OCI-LY7 (cell line): ENCODE measurements around the gene SPP1. TPM values are rescaled to one million over a fixed set of nuclear protein-coding genes. Genes with fewer than 3 reads are reported as not detected.

Source experiments
- BruUV-seq: library from RNA; stranded (reverse); fragments of 400-500 nt; replicated peaks from 2 replicates; lab custom pipeline; 2021; lab: Mats Ljungman, UMichigan
- CTCF ChIA-PET: fragments of 300-600 bp; sonication (Branson Sonifier 250); formaldehyde crosslinking; loops from one replicate; lab custom pipeline; 2022; ENCODE audit warnings: antibody characterized with exemption; ENCODE audit not compliant: unreplicated experiment; lab: Charles Lee
- POLR2A ChIA-PET: fragments of 300-600 bp; sonication (Branson Sonifier 250); formaldehyde crosslinking; loops from one replicate; lab custom pipeline; 2022; ENCODE audit warnings: antibody characterized with exemption; lab: Charles Lee
- DNase-seq: peaks from one replicate; pipeline ENCODE4 v3.0.0-alpha.2; 2015; ENCODE audit warnings: low spot score
- H2AFZ ChIP-seq: fragments of 200-600 bp; sonication (generic), shearing (Covaris generic); 2 replicates; pipeline ENCODE4 v1.6.1; 2014; ENCODE audit warnings: mild to moderate bottlenecking, antibody characterized with exemption, low read length, moderate library complexity
- H3K27ac ChIP-seq: fragments of 200-600 bp; sonication (generic); 2 replicates; pipeline ENCODE4 v1.5.1; 2014; ENCODE audit warnings: mixed run types, low read depth, mild to moderate bottlenecking, moderate library complexity, low read length, inconsistent platforms; ENCODE audit not compliant: poor library complexity, severe bottlenecking
- H3K36me3 ChIP-seq: fragments of 200-600 bp; sonication (generic); 2 replicates; pipeline ENCODE4 v1.6.1; 2014; ENCODE audit warnings: mild to moderate bottlenecking, antibody characterized with exemption, low read length, moderate library complexity, mixed read lengths; ENCODE audit not compliant: insufficient read depth
- H3K4me1 ChIP-seq: fragments of 200-600 bp; sonication (generic); 2 replicates; pipeline ENCODE4 v1.5.1; 2014; ENCODE audit warnings: mild to moderate bottlenecking, low read length; ENCODE audit not compliant: insufficient read depth, poor library complexity, severe bottlenecking
- H3K4me2 ChIP-seq: fragments of 200-600 bp; sonication (generic); 2 replicates; pipeline ENCODE4 v1.6.1; 2014; ENCODE audit warnings: mild to moderate bottlenecking, low read length
- H3K4me3 ChIP-seq: fragments of 200-600 bp; sonication (generic); 2 replicates; pipeline ENCODE4 v1.5.1; 2014; ENCODE audit warnings: mild to moderate bottlenecking, low read depth, low read length; ENCODE audit not compliant: poor library complexity, severe bottlenecking
- H3K79me2 ChIP-seq: fragments of 200-600 bp; sonication (generic); 2 replicates; pipeline ENCODE4 v1.6.1; 2016; ENCODE audit warnings: low read depth, mild to moderate bottlenecking, low read length, moderate library complexity, mixed read lengths; ENCODE audit not compliant: insufficient read depth
- H3K9me2 ChIP-seq: fragments of 200-600 bp; sonication (generic); 2 replicates; pipeline ENCODE4 v1.6.1; 2016; ENCODE audit warnings: mild to moderate bottlenecking, low read length, mixed read lengths; ENCODE audit not compliant: insufficient read depth
- H3K9me3 ChIP-seq: fragments of 200-600 bp; sonication (generic); 2 replicates; pipeline ENCODE4 v1.6.1; 2014; ENCODE audit warnings: mild to moderate bottlenecking, mixed run types, low read length, mixed read lengths
- H4K20me1 ChIP-seq: fragments of 200-600 bp; sonication (generic); 2 replicates; pipeline ENCODE4 v1.6.1; 2014; ENCODE audit warnings: mild to moderate bottlenecking, antibody characterized with exemption, low read length, moderate library complexity, mixed read lengths; ENCODE audit not compliant: insufficient read depth
- EZH2phosphoT487 ChIP-seq: fragments of 200-600 bp; sonication (generic); IDR thresholded peaks from 2 replicates; pipeline ENCODE4 v1.6.1; 2018; ENCODE audit warnings: low read depth, borderline replicate concordance, mild to moderate bottlenecking, mixed run types, antibody characterized with exemption, low read length, moderate library complexity, mixed read lengths
- intact Hi-C: fragments of 100-400 bp; cut with micrococcal nuclease; formaldehyde crosslinking; loops from one replicate; pipeline ENCODE4 v1.10.0; 2022; ENCODE audit not compliant: unreplicated experiment
- total RNA-seq, 2 experiments: library from RNA; depleted of rRNA in 1 of 2; stranded (reverse); fragments of >200 nt in 1 of 2; shearing (Covaris generic) in 1 of 2; gene quantifications; 2 replicates each; pipeline ENCODE4 v1.2.3, GENCODE V29; 2014 to 2022
- TF ChIP-seq, protein P1 (sequence below): fragments of 200-600 bp; sonication (generic); conservative IDR thresholded peaks from 2 replicates; pipeline ENCODE4 v1.5.1; 2014; ENCODE audit warnings: mild to moderate bottlenecking, antibody characterized with exemption, low read length, moderate library complexity, mixed read lengths

The SPP1 gene
- total RNA-seq, 2 experiments from 2014 or later = 1.4 TPM; not detected in 1

GRCh38 chr4:88017516-88018297, 42.2 kb downstream of the SPP1 start:
- H3K36me3 ChIP-seq = no peaks in the 10 kb centered on the region
- ChIA-PET POLR2A (interaction anchor here (1.2 kb wide), 1 partner anchor 15 kb away, joined by 3 read pairs; no protein-coding TSS in a partner anchor), CTCF (no interaction called here)
- no peaks in the 10 kb centered on the region for H4K20me1 ChIP-seq
- intact Hi-C loops = no loop called here
- no peak overlapping the region for H3K4me3 ChIP-seq
- TF ChIP-seq, protein P1, sequence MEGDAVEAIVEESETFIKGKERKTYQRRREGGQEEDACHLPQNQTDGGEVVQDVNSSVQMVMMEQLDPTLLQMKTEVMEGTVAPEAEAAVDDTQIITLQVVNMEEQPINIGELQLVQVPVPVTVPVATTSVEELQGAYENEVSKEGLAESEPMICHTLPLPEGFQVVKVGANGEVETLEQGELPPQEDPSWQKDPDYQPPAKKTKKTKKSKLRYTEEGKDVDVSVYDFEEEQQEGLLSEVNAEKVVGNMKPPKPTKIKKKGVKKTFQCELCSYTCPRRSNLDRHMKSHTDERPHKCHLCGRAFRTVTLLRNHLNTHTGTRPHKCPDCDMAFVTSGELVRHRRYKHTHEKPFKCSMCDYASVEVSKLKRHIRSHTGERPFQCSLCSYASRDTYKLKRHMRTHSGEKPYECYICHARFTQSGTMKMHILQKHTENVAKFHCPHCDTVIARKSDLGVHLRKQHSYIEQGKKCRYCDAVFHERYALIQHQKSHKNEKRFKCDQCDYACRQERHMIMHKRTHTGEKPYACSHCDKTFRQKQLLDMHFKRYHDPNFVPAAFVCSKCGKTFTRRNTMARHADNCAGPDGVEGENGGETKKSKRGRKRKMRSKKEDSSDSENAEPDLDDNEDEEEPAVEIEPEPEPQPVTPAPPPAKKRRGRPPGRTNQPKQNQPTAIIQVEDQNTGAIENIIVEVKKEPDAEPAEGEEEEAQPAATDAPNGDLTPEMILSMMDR = no peak
- TF ChIP-seq EZH2phosphoT487 = no peak
- H3K4me2 ChIP-seq = no peak overlapping the region
- H3K27ac ChIP-seq = no peak overlapping the region
- DNase-seq = no peak
- H3K4me1 ChIP-seq = peaks cover 4% of the 10 kb centered on the region
- no peaks in the 10 kb centered on the region for H3K9me2 ChIP-seq
- no TSS peak for BruUV-seq
- H2AFZ ChIP-seq = no peak overlapping the region
- no peaks in the 10 kb centered on the region for H3K79me2 ChIP-seq
- no peaks in the 10 kb centered on the region for H3K9me3 ChIP-seq

- Histone ChIP-seq H2AFZ (no peak overlapping the region), H3K4me3 (no peak overlapping the region), H3K27ac (no peak overlapping the region), H3K9me3 (no peaks in the 10 kb centered on the region), H4K20me1 (no peaks in the 10 kb centered on the region), H3K79me2 (no peaks in the 10 kb centered on the region), H3K4me1 (no peaks in the 10 kb centered on the region), H3K4me2 (no peak overlapping the region), H3K36me3 (no peaks in the 10 kb centered on the region), H3K9me2 (no peaks in the 10 kb centered on the region)
- TF ChIP-seq, protein P1 = no peak
- no peak for TF ChIP-seq EZH2phosphoT487
- POLR2A ChIA-PET = no interaction called here
- intact Hi-C loops = no loop called here
- BruUV-seq = no TSS peak
- CTCF ChIA-PET = no interaction called here
- DNase-seq = no peak
These were observed 43.0 kb downstream of the SPP1 start for GRCh38 chr4:88018466-88018865.

- BruUV-seq = no TSS peak
- Histone ChIP-seq H3K27ac (no peak overlapping the region), H3K79me2 (no peaks in the 10 kb centered on the region), H3K4me2 (no peak overlapping the region), H3K9me3 (no peaks in the 10 kb centered on the region), H3K9me2 (no peaks in the 10 kb centered on the region), H4K20me1 (no peaks in the 10 kb centered on the region), H3K4me1 (no peaks in the 10 kb centered on the region), H2AFZ (no peak overlapping the region), H3K4me3 (no peak overlapping the region), H3K36me3 (no peaks in the 10 kb centered on the region)
- TF ChIP-seq EZH2phosphoT487 = no peak
- TF ChIP-seq, protein P1 = no peak
- no peak for DNase-seq
- intact Hi-C loops = no loop called here
- ChIA-PET POLR2A (interaction anchor here (0.6 kb wide), 1 partner anchor 13 kb away, joined by 4 read pairs; no protein-coding TSS in a partner anchor), CTCF (no interaction called here)
These were observed 46.3 kb downstream of the SPP1 start for GRCh38 chr4:88021824-88022223.
